GM12872 (cell line): ENCODE data around the gene NKG7.
A peak's percentile ranks its signal among the peaks of the same experiment; 100 is the strongest.

Experiments used
- TF ChIP-seq, protein P1 (sequence below): IDR thresholded peaks from 3 replicates; pipeline ENCODE4 v1.5.1; 2011; ENCODE audit warnings: low read depth, mild to moderate bottlenecking, low read length, moderate library complexity; ENCODE audit not compliant: insufficient read depth

Gene NKG7

DNA sequence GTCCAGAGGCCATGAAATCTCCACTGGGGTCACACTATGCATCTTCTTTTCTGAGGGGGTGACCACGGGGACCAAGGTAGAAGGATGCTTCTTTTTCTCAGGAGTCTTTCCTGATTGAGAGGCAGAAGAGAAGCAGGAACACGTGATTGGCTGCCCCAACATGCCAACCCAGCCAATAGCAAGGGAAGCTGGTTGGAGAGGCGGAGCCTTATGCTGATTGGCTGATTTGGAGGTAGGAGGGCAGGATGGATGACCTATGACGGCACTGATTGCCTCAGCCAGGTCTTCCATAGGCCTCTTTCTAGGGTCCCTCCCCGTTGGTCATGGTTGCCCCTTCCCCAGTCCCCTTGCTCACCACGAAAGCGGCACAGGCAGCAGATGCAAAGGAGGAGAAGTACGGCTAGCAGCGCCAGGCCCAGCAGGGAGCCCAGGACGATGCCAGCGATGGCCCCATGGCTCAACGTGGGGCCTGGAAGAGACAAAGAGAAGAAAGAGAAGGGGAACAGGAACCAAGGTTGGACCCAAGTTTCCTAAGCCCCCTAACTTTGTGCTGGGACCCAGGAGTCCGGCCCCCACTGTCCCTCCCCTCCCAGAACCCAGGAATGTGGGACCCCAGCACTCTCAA is 38.5 kb downstream of the NKG7 start:
- TF ChIP-seq, protein P1, sequence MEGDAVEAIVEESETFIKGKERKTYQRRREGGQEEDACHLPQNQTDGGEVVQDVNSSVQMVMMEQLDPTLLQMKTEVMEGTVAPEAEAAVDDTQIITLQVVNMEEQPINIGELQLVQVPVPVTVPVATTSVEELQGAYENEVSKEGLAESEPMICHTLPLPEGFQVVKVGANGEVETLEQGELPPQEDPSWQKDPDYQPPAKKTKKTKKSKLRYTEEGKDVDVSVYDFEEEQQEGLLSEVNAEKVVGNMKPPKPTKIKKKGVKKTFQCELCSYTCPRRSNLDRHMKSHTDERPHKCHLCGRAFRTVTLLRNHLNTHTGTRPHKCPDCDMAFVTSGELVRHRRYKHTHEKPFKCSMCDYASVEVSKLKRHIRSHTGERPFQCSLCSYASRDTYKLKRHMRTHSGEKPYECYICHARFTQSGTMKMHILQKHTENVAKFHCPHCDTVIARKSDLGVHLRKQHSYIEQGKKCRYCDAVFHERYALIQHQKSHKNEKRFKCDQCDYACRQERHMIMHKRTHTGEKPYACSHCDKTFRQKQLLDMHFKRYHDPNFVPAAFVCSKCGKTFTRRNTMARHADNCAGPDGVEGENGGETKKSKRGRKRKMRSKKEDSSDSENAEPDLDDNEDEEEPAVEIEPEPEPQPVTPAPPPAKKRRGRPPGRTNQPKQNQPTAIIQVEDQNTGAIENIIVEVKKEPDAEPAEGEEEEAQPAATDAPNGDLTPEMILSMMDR, result no peak

DNA sequence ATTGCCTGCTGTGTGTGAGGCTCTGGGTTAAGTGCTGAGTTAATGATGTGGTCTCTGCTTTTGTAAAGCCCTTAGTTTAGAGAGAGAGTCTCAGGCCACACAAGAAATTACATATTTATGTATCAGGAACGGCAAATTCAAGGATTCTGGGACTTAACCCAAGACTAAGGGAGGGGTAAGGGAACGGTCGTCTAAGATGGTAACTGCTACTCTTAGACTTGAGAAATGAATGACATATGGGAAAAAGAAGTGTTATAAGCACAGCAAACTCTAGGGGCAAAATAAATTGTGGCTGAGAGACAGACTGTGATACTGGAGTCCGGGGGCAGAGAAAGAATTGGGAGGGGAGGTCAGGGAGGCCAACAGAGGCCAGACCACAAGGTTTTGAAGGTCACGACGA is 40.7 kb downstream of the NKG7 start:
- TF ChIP-seq, protein P1, result no peak

DNA sequence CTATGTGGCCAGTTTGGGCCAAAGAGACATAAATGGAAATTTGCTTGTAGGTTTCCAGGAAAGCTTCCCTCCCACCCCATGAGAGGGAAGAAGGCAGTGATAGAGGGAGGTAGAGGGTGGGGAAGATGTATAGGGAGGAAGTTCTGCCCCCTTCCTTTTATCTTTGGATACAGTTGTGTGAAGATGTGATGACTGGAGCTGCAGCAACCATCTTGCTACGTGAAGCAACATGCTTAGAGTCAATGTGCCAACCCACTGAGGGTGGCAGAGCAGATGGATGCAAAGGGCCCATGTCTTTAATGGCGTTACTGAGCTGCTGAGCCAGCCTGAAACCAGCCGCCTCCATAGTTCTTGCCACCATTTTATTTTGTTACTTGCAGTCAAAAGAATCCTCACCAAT is 41.3 kb downstream of the NKG7 start:
- TF ChIP-seq, protein P1, result no peak

DNA sequence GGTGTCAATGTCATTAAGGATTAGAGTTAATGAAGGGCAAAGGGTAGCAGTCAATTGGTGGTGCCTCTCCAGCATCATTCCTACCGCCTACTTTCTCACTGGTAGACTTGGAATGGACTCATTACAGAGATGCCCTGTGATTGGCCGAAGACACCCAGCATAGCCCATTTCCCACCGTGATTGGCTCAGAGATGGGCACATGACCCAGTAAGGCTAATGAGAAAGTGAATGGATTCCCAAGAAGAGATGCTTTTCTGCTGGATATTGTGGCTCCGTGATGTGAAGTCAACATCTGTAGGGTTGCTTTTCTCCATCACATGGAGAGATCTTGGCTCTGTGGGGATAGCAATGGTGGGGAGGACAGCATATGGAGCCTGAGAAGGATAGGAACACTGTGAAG is 42.1 kb downstream of the NKG7 start:
- TF ChIP-seq, protein P1, result no peak

DNA sequence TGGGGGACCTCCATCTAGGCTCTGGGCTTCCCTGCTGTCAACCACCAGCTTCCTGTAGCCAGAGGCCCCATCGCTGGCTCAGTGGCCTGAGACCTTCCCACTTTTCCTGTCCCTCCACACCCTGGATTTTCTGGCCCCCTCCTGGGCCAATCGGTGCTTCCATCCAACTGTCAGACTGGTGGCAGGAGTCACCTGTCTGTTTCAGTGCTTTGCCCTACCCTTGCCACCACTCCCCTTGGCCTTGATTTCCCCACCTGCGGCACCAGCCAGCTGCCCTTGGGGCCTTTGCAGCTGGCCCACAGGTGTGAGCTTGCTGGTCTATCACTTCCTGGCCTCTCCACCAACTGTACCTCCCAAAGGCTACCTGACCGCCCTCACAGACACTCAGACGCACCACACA is 43.0 kb downstream of the NKG7 start:
- TF ChIP-seq, protein P1, result no peak

DNA sequence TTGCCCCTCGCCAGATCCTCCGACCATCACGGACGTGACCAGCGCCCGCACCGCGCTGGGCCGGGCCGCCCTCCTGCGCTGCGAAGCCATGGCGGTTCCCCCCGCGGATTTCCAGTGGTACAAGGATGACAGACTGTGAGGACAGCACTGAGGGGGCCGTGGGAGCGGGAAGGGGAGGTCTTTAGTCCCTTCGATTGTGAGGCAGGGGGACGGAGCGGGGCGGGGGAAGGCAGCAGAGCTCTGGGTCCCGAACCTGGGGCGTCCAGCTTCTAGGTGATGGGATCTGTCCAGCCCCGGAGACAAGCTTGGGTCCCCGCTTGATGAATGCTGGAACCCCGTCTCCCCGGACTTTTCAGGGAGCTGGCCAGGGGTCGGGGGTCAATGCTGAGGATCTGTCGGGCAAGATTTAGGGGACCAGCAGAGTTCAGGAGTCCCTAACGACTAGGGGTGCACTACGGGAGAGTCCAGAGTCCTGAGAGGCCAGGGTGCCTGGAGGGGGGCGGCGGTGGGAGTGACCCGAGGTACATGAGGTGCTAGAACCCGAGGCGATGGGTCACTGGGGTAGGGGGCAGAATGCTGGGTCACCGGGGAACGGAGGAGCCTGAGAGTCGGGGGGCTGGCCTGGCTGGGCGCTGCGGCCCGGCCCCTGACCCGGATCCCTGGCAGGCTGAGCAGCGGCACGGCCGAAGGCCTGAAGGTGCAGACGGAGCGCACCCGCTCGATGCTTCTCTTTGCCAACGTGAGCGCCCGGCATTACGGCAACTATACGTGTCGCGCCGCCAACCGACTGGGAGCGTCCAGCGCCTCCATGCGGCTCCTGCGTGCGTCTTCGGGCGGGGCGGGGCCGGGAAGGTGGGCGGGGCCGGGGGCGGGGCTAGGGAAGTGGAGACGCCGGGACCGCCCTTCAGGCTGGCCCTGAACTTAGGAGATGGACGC is 45.1 kb downstream of the NKG7 start:
- TF ChIP-seq, protein P1, result 0 out of 3 replicates have a peak, but pooled peaks have one; percentile 3

DNA sequence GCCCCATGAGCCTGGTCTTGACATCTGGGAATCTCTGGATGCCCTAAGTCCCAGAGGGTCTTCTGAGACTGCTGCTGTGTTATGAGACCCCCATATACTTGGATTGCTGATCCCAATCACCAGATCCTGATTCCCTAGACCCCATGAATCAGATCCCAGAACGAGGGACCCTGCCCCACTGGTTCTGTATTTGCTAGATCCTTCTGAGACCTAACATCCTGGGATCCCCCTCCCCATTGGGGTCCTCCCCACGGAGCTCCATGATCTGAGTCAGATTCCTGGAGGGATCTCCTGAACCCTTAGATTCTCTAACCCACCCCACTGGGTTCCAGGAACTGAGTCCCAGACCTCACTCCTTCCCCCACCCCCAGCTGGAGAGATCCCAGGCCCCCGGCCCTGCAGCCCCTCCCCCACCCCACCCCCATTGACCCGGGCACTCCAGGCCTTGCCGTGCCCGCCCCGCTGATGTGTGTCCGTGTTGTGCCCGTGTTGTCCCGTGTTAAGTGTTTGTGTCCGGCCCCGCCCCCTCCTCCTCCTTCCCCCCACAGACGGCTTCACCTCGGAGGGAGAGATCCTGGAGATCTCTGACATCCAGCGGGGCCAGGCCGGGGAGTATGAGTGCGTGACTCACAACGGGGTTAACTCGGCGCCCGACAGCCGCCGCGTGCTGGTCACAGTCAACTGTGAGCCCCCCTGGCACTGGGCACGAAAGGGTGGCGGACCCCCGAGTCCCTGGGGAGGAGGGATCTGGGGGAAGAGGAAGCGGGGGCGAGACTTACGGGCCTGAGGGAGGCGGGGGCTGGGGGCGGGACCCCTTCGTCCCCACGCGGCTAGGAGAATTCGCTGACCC is 46.0 kb downstream of the NKG7 start:
- TF ChIP-seq, protein P1, result no peak
